Panc1 (cell line): ENCODE results near the gene KCNJ1.

Source experiments
- CTCF ChIP-seq: fragments of 450-650 bp; IDR thresholded peaks from 2 replicates; pipeline ENCODE4 v1.5.1; 2017; ENCODE audit warnings: mild to moderate bottlenecking
- SIN3A ChIP-seq: IDR thresholded peaks from 2 replicates; pipeline ENCODE4 v1.6.1; 2012; ENCODE audit warnings: low read depth, mild to moderate bottlenecking, low read length, moderate library complexity, borderline replicate concordance; ENCODE audit not compliant: insufficient read depth

GRCh38 chr11:128892866-128893565 lies 25.9 kb upstream of the KCNJ1 start:
- TF ChIP-seq CTCF (no peak), SIN3A (no peak)
